Neural progenitor cell (in vitro differentiated cells): Measurements from ENCODE around the gene EXD2. TPM values are rescaled to one million over a fixed set of nuclear protein-coding genes. Genes with fewer than 3 reads are reported as not detected.

Experiments used
- DNase-seq: peaks from one replicate; pipeline ENCODE4 v3.0.0-alpha.2; 2016; ENCODE audit warnings: low spot score
- H2AFZ ChIP-seq: fragments of 200-600 bp; sonication (generic); replicated peaks from 2 replicates; pipeline ENCODE4 v1.6.1; 2016; ENCODE audit warnings: antibody characterized with exemption
- H3F3A ChIP-seq: fragments of 200-600 bp; sonication (generic); 2 replicates; pipeline ENCODE4 v1.6.1; 2016; ENCODE audit warnings: antibody characterized with exemption, low read depth
- H3K27ac ChIP-seq: fragments of 200-600 bp; sonication (generic); 2 replicates; pipeline ENCODE4 v1.5.1; 2016; ENCODE audit warnings: mild to moderate bottlenecking
- H3K27me3 ChIP-seq: fragments of 200-600 bp; sonication (generic); 2 replicates; pipeline ENCODE4 v1.6.1; 2016; ENCODE audit warnings: mild to moderate bottlenecking, moderate library complexity
- H3K36me3 ChIP-seq: fragments of 200-600 bp; sonication (generic); 2 replicates; pipeline ENCODE4 v1.5.1; 2016
- H3K4me1 ChIP-seq: fragments of 200-600 bp; sonication (generic); 2 replicates; pipeline ENCODE4 v1.6.1; 2016; ENCODE audit warnings: mixed run types
- H3K4me2 ChIP-seq: fragments of 200-600 bp; sonication (generic); 2 replicates; pipeline ENCODE4 v1.6.1; 2016
- H3K4me3 ChIP-seq: fragments of 200-600 bp; sonication (generic); 2 replicates; pipeline ENCODE4 v1.5.1; 2016
- H3K79me2 ChIP-seq: fragments of 200-600 bp; sonication (generic); 2 replicates; pipeline ENCODE4 v1.6.1; 2016; ENCODE audit warnings: low read depth
- H3K9ac ChIP-seq: fragments of 200-600 bp; sonication (generic); 2 replicates; pipeline ENCODE4 v1.6.1; 2016
- H3K9me3 ChIP-seq: fragments of 200-600 bp; sonication (generic); 2 replicates; pipeline ENCODE4 v1.5.1; 2016; ENCODE audit warnings: low read depth
- H4K20me1 ChIP-seq: fragments of 200-600 bp; sonication (generic); 2 replicates; pipeline ENCODE4 v1.6.1; 2016; ENCODE audit warnings: low read depth
- H3K27ac Mint-ChIP-seq: 3 replicates; pipeline ENCODE4 v1.8.0; 2021; ENCODE audit warnings: mixed read lengths
- H3K27me3 Mint-ChIP-seq: 2 replicates; pipeline ENCODE4 v1.8.0; 2022; ENCODE audit warnings: low read depth, mild to moderate bottlenecking, inconsistent platforms, moderate library complexity, mixed read lengths; ENCODE audit not compliant: insufficient read depth
- H3K36me3 Mint-ChIP-seq: 3 replicates; pipeline ENCODE4 v1.8.0; 2021; ENCODE audit warnings: mixed read lengths
- H3K4me1 Mint-ChIP-seq: 3 replicates; pipeline ENCODE4 v1.8.0; 2021; ENCODE audit warnings: mixed read lengths
- H3K4me3 Mint-ChIP-seq: 3 replicates; pipeline ENCODE4 v1.8.0; 2021; ENCODE audit warnings: mild to moderate bottlenecking, moderate library complexity, mixed read lengths
- H3K9me3 Mint-ChIP-seq: 3 replicates; pipeline ENCODE4 v1.8.0; 2020; ENCODE audit warnings: mixed read lengths
- CTCF ChIP-seq: fragments of 200-600 bp; sonication (generic); IDR thresholded peaks from 2 replicates; pipeline ENCODE4 v1.5.1; 2017; ENCODE audit warnings: antibody characterized with exemption, mild to moderate bottlenecking
- EZH2 ChIP-seq: fragments of 200-600 bp; sonication (generic); IDR thresholded peaks from 2 replicates; pipeline ENCODE4 v1.6.1; 2017; ENCODE audit warnings: antibody characterized with exemption, mild to moderate bottlenecking, moderate library complexity
- EZH2phosphoT487 ChIP-seq: fragments of 200-600 bp; sonication (generic); IDR thresholded peaks from 2 replicates; pipeline ENCODE4 v1.6.1; 2017; ENCODE audit warnings: antibody characterized with exemption
- total RNA-seq: library from RNA; depleted of rRNA; stranded (reverse); fragments of >200 nt; gene quantifications from 2 replicates; pipeline ENCODE4 v1.2.3, GENCODE V29; 2015; ENCODE audit warnings: low replicate concordance

The EXD2 gene
- total RNA-seq, 1 donor from 2014 or later = 23.2 TPM

GRCh38 chr14:69259527-69260189 lies 68.4 kb downstream of the EXD2 start, which contains the start of gene GALNT16:
Gene GALNT16 (plus strand): TSS chr14:69260158. CDS start chr14:69260291, 133 bp downstream.
- Mint-ChIP-seq H3K4me1 (peaks cover 39% of the 10 kb centered on the region), H3K27ac (no peak within 1 kb of the TSS), H3K4me3 (peak within 1 kb of the TSS; percentile 90), H3K27me3 (peaks cover 3% of the 10 kb centered on the region), H3K9me3 (no peaks in the 10 kb centered on the region), H3K36me3 (peaks cover 5% of the 10 kb centered on the region)
- no peaks in the 10 kb centered on the region for H3K9me3 ChIP-seq
- peaks cover 29% of the 10 kb centered on the region for H3F3A ChIP-seq
- H3K9ac ChIP-seq = no peak within 1 kb of the TSS
- H3K4me2 ChIP-seq = peak within 1 kb of the TSS; percentile 95
- peak within 1 kb of the TSS; percentile 92 for H2AFZ ChIP-seq
- no peaks in the 10 kb centered on the region for H3K79me2 ChIP-seq
- DNase-seq = peak; percentile 86
- no peaks in the 10 kb centered on the region for H3K36me3 ChIP-seq
- peaks cover 22% of the 10 kb centered on the region for H4K20me1 ChIP-seq
- no peak within 1 kb of the TSS for H3K27ac ChIP-seq
- peak within 1 kb of the TSS; percentile 72 for H3K4me3 ChIP-seq
- TF ChIP-seq CTCF = peak; percentile 58
- peak; percentile 28 for TF ChIP-seq EZH2
- no peak for TF ChIP-seq EZH2phosphoT487
- H3K27me3 ChIP-seq = peaks cover 72% of the 10 kb centered on the region
- peaks cover 22% of the 10 kb centered on the region for H3K4me1 ChIP-seq

- Histone ChIP-seq H3K27me3 (peaks cover 69% of the 10 kb centered on the region), H3K4me3 (peak overlapping the region; percentile 72), H3K27ac (no peak overlapping the region), H3K9ac (no peak overlapping the region), H3K4me2 (peak overlapping the region; percentile 95), H4K20me1 (peaks cover 22% of the 10 kb centered on the region), H3K4me1 (peaks cover 22% of the 10 kb centered on the region), H2AFZ (peak overlapping the region; percentile 92), H3K9me3 (no peaks in the 10 kb centered on the region), H3K79me2 (no peaks in the 10 kb centered on the region), H3K36me3 (no peaks in the 10 kb centered on the region), H3F3A (peaks cover 29% of the 10 kb centered on the region)
- H3K9me3 Mint-ChIP-seq = no peaks in the 10 kb centered on the region
- peak; percentile 52 for TF ChIP-seq EZH2
- TF ChIP-seq CTCF = no peak
- peaks cover 3% of the 10 kb centered on the region for H3K27me3 Mint-ChIP-seq
- H3K4me3 Mint-ChIP-seq = peak overlapping the region; percentile 90
- H3K4me1 Mint-ChIP-seq = peaks cover 39% of the 10 kb centered on the region
- no peak overlapping the region for H3K27ac Mint-ChIP-seq
- peaks cover 5% of the 10 kb centered on the region for H3K36me3 Mint-ChIP-seq
- DNase-seq = peak; percentile 89
Measured at GRCh38 chr14:69260190-69260860, 69.0 kb downstream of the EXD2 start.

- H3K27me3 Mint-ChIP-seq = peaks cover 4% of the 10 kb centered on the region
- no peak overlapping the region for H3K9ac ChIP-seq
- H3K36me3 Mint-ChIP-seq = peaks cover 5% of the 10 kb centered on the region
Measured at GRCh38 chr14:69260861-69261564, 69.7 kb downstream of the EXD2 start.

More at GRCh38 chr14:69260861-69261564, 69.7 kb downstream of the EXD2 start:
- TF ChIP-seq EZH2 (peak; percentile 26), CTCF (peak; percentile 82), EZH2phosphoT487 (no peak)
- peaks cover 29% of the 10 kb centered on the region for H3F3A ChIP-seq
- Mint-ChIP-seq H3K4me3 (peak overlapping the region; percentile 90), H3K4me1 (peaks cover 39% of the 10 kb centered on the region), H3K9me3 (no peaks in the 10 kb centered on the region), H3K27ac (no peak overlapping the region)
- H4K20me1 ChIP-seq = peaks cover 22% of the 10 kb centered on the region
- peak overlapping the region; percentile 72 for H3K4me3 ChIP-seq
- DNase-seq = peak; percentile 79
- no peak overlapping the region for H3K27ac ChIP-seq
- H3K4me1 ChIP-seq = peaks cover 22% of the 10 kb centered on the region
- no peaks in the 10 kb centered on the region for H3K36me3 ChIP-seq
- H3K79me2 ChIP-seq = no peaks in the 10 kb centered on the region
- H3K4me2 ChIP-seq = peak overlapping the region; percentile 95
- H3K9me3 ChIP-seq = no peaks in the 10 kb centered on the region
- peak overlapping the region; percentile 92 for H2AFZ ChIP-seq
- peaks cover 64% of the 10 kb centered on the region for H3K27me3 ChIP-seq
